WTC11 (cell line): ENCODE data around the gene SMARCE1. TPM values are rescaled to one million over a fixed set of nuclear protein-coding genes. Genes with fewer than 3 reads are reported as not detected.

Experiments
- ATAC-seq: fragments of 200-7000 bp; cut with Tn5 transposase; 2 replicates; pipeline ENCODE4 v1.10.0; 2021; ENCODE audit warnings: mild to moderate bottlenecking, moderate library complexity
- CTCF ChIA-PET: fragments of 300-600 bp; sonication (Branson Sonifier 250); formaldehyde crosslinking; loops from one replicate; lab custom pipeline; 2021; ENCODE audit warnings: antibody characterized with exemption; lab: Charles Lee
- POLR2A ChIA-PET: fragments of 350-600 bp; sonication (Branson Sonifier 250); formaldehyde crosslinking; loops from one replicate; lab custom pipeline; 2021; ENCODE audit warnings: antibody characterized with exemption; lab: Charles Lee
- DNase-seq: peaks from one replicate; pipeline ENCODE4 v3.0.0; 2021; ENCODE audit warnings: low spot score
- H3K27ac Mint-ChIP-seq: 2 replicates; pipeline ENCODE4 v1.8.0; 2021; ENCODE audit warnings: mixed read lengths
- H3K27me3 Mint-ChIP-seq: 2 replicates; pipeline ENCODE4 v1.8.0; 2021; ENCODE audit warnings: low read depth, mild to moderate bottlenecking, moderate library complexity, mixed read lengths
- H3K36me3 Mint-ChIP-seq: 2 replicates; pipeline ENCODE4 v1.8.0; 2021; ENCODE audit warnings: mixed read lengths
- H3K4me1 Mint-ChIP-seq: 2 replicates; pipeline ENCODE4 v1.8.0; 2022; ENCODE audit warnings: mixed read lengths
- H3K4me3 Mint-ChIP-seq: 2 replicates; pipeline ENCODE4 v1.8.0; 2021; ENCODE audit warnings: mild to moderate bottlenecking, moderate library complexity, mixed read lengths
- H3K9me3 Mint-ChIP-seq: 2 replicates; pipeline ENCODE4 v1.8.0; 2021; ENCODE audit warnings: mixed read lengths
- ESRRA ChIP-seq: sonication (generic); formaldehyde crosslinking; IDR thresholded peaks from 2 replicates; pipeline ENCODE4 v1.8.1; 2022; ENCODE audit warnings: mild to moderate bottlenecking, missing genetic modification reagents, borderline replicate concordance
- FOXJ3 ChIP-seq: sonication (generic); formaldehyde crosslinking; IDR thresholded peaks from 2 replicates; pipeline ENCODE4 v1.9.0; 2021; ENCODE audit warnings: missing genetic modification reagents, mild to moderate bottlenecking, borderline replicate concordance
- RELA ChIP-seq: sonication (generic); formaldehyde crosslinking; IDR thresholded peaks from 2 replicates; pipeline ENCODE4 v1.8.1; 2022; ENCODE audit warnings: missing genetic modification reagents, mild to moderate bottlenecking, borderline replicate concordance
- SOX15 ChIP-seq: fragments of 250-450 bp; sonication (Bioruptor Pico); IDR thresholded peaks from 2 replicates; pipeline ENCODE4 v1.9.0; 2021; ENCODE audit warnings: mild to moderate bottlenecking
- SP1 ChIP-seq: sonication (generic); formaldehyde crosslinking; conservative IDR thresholded peaks from 2 replicates; pipeline ENCODE4 v1.8.1; 2022; ENCODE audit warnings: missing genetic modification reagents
- ZNF396 ChIP-seq: fragments of 250-450 bp; sonication (Bioruptor Pico); IDR thresholded peaks from 2 replicates; pipeline ENCODE4 v1.8.0; 2021; ENCODE audit warnings: mild to moderate bottlenecking, moderate library complexity, borderline replicate concordance
- ZNF416 ChIP-seq: fragments of 250-450 bp; sonication (Bioruptor Pico); IDR thresholded peaks from 2 replicates; pipeline ENCODE4 v1.9.0; 2021; ENCODE audit warnings: mild to moderate bottlenecking, inconsistent platforms
- ZNF423 ChIP-seq: fragments of 250-450 bp; sonication (Bioruptor Pico); IDR thresholded peaks from 2 replicates; pipeline ENCODE4 v2.1.2; 2022; ENCODE audit warnings: mild to moderate bottlenecking, moderate library complexity
- ZNF671 ChIP-seq: fragments of 250-450 bp; sonication (Bioruptor Pico); IDR thresholded peaks from 2 replicates; pipeline ENCODE4 v1.8.0; 2021; ENCODE audit warnings: mild to moderate bottlenecking
- total RNA-seq: library from RNA; stranded (reverse); gene quantifications from 3 replicates; pipeline ENCODE4 v1.2.3, GENCODE V29; 2021
- TF ChIP-seq, protein P1 (sequence below): sonication (generic); formaldehyde crosslinking; IDR thresholded peaks from 2 replicates; pipeline ENCODE4 v1.8.1; 2022; ENCODE audit warnings: mild to moderate bottlenecking, missing genetic modification reagents, moderate library complexity, borderline replicate concordance
- TF ChIP-seq, protein P2 (sequence below): fragments of 250-450 bp; sonication (Bioruptor Pico); IDR thresholded peaks from 2 replicates; pipeline ENCODE4 v1.9.0; 2021; ENCODE audit warnings: mild to moderate bottlenecking
- TF ChIP-seq, protein P3 (sequence below): sonication (generic); formaldehyde crosslinking; IDR thresholded peaks from 2 replicates; pipeline ENCODE4 v1.8.0; 2023; ENCODE audit warnings: missing genetic modification reagents
- TF ChIP-seq, protein P4 (sequence below): sonication (generic); formaldehyde crosslinking; conservative IDR thresholded peaks from 2 replicates; pipeline ENCODE4 v1.8.1; 2022; ENCODE audit warnings: mild to moderate bottlenecking, missing genetic modification reagents
- TF ChIP-seq, protein P5 (sequence below): sonication (generic); formaldehyde crosslinking; IDR thresholded peaks from 2 replicates; pipeline ENCODE4 v1.8.0; 2022; ENCODE audit warnings: mild to moderate bottlenecking, missing genetic modification reagents
- TF ChIP-seq, protein P6 (sequence below): sonication (generic); formaldehyde crosslinking; IDR thresholded peaks from 2 replicates; pipeline ENCODE4 v1.8.1; 2023; ENCODE audit warnings: mild to moderate bottlenecking, missing genetic modification reagents, moderate library complexity

The SMARCE1 gene
- total RNA-seq, 1 experiment from 2014 or later, result 109 TPM

DNA sequence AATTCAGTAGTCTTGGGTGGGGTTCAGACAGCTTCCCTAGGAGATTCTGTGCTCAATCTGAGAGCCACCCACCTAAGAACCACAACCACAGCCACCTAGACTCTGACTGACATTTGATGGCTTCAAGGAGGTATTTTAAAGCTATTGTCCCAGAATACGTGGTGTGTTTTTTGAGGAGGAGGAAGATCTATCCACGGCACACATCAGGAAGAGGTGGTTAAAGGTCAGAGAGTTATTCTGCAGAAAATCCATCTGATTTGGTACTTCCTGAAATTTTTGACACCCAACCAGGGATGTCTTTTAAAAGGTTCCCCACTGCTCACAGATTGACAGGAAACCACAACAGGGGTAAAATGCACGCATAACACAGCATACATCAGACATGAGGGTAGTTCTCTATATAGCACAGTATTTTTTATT, 25.1 kb downstream of the SMARCE1 start:
- ChIA-PET POLR2A (no interaction called here), CTCF (no interaction called here)
- peaks cover 15% of the 10 kb centered on the region for H3K4me1 Mint-ChIP-seq
- H3K4me3 Mint-ChIP-seq, result no peak overlapping the region
- no peaks in the 10 kb centered on the region for H3K9me3 Mint-ChIP-seq
- TF ChIP-seq SOX15 (CRISPR knock-in tag), result no peak
- TF ChIP-seq, protein P1, sequence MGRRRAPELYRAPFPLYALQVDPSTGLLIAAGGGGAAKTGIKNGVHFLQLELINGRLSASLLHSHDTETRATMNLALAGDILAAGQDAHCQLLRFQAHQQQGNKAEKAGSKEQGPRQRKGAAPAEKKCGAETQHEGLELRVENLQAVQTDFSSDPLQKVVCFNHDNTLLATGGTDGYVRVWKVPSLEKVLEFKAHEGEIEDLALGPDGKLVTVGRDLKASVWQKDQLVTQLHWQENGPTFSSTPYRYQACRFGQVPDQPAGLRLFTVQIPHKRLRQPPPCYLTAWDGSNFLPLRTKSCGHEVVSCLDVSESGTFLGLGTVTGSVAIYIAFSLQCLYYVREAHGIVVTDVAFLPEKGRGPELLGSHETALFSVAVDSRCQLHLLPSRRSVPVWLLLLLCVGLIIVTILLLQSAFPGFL (CRISPR knock-in tag), result no peak
- TF ChIP-seq, all 79 proteins: peak for 0
- no peaks in the 10 kb centered on the region for H3K36me3 Mint-ChIP-seq
- ATAC-seq, result no peak
- H3K27me3 Mint-ChIP-seq, result peaks cover 2% of the 10 kb centered on the region; the same call in 1 of the 2 replicates
- H3K27ac Mint-ChIP-seq, result no peak overlapping the region
- no peak for DNase-seq

DNA sequence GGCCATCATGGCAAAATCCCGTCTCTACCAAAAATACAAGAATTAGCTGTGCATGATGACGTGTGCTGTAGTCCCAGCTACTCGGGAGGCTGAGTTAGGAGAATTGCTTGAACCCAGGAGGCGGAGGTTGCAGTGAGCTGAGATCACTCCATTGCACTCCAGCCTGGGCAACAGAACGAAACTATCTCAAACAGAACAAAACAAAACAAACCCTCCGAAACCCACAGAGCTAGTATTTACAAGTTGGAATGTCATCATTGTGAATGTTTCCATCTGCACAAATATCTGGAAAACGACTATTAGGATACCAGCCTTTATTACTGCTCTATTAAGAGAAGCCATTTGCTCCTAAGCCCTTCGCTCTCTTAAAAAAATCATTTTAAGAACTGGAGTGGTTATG, 26.0 kb downstream of the SMARCE1 start:
- Mint-ChIP-seq H3K36me3 (no peaks in the 10 kb centered on the region), H3K9me3 (no peaks in the 10 kb centered on the region), H3K27me3 (peaks cover 2% of the 10 kb centered on the region; the same call in 1 of the 2 replicates), H3K4me3 (no peak overlapping the region), H3K27ac (no peak overlapping the region), H3K4me1 (peaks cover 15% of the 10 kb centered on the region)
- CTCF ChIA-PET, result interaction anchor here (0.8 kb wide), 1 partner anchor 106 kb away, joined by 3 read pairs; no protein-coding TSS in a partner anchor
- TF ChIP-seq, protein P2, sequence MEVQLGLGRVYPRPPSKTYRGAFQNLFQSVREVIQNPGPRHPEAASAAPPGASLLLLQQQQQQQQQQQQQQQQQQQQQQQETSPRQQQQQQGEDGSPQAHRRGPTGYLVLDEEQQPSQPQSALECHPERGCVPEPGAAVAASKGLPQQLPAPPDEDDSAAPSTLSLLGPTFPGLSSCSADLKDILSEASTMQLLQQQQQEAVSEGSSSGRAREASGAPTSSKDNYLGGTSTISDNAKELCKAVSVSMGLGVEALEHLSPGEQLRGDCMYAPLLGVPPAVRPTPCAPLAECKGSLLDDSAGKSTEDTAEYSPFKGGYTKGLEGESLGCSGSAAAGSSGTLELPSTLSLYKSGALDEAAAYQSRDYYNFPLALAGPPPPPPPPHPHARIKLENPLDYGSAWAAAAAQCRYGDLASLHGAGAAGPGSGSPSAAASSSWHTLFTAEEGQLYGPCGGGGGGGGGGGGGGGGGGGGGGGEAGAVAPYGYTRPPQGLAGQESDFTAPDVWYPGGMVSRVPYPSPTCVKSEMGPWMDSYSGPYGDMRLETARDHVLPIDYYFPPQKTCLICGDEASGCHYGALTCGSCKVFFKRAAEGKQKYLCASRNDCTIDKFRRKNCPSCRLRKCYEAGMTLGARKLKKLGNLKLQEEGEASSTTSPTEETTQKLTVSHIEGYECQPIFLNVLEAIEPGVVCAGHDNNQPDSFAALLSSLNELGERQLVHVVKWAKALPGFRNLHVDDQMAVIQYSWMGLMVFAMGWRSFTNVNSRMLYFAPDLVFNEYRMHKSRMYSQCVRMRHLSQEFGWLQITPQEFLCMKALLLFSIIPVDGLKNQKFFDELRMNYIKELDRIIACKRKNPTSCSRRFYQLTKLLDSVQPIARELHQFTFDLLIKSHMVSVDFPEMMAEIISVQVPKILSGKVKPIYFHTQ (CRISPR knock-in tag), result no peak
- TF ChIP-seq, protein P3, sequence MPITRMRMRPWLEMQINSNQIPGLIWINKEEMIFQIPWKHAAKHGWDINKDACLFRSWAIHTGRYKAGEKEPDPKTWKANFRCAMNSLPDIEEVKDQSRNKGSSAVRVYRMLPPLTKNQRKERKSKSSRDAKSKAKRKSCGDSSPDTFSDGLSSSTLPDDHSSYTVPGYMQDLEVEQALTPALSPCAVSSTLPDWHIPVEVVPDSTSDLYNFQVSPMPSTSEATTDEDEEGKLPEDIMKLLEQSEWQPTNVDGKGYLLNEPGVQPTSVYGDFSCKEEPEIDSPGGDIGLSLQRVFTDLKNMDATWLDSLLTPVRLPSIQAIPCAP (CRISPR knock-in tag), result no peak
- TF ChIP-seq ZNF423 (no peak), ZNF671 (CRISPR knock-in tag) (no peak), SP1 (CRISPR knock-in tag) (no peak), ZNF396 (CRISPR knock-in tag) (no peak), FOXJ3 (CRISPR knock-in tag) (no peak), ESRRA (CRISPR knock-in tag) (no peak), ZNF416 (no peak)
- TF ChIP-seq, protein P4, sequence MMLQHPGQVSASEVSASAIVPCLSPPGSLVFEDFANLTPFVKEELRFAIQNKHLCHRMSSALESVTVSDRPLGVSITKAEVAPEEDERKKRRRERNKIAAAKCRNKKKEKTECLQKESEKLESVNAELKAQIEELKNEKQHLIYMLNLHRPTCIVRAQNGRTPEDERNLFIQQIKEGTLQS (CRISPR knock-in tag), result no peak
- TF ChIP-seq, protein P5, sequence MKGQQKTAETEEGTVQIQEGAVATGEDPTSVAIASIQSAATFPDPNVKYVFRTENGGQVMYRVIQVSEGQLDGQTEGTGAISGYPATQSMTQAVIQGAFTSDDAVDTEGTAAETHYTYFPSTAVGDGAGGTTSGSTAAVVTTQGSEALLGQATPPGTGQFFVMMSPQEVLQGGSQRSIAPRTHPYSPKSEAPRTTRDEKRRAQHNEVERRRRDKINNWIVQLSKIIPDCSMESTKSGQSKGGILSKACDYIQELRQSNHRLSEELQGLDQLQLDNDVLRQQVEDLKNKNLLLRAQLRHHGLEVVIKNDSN (CRISPR knock-in tag), result no peak
- TF ChIP-seq, protein P6, sequence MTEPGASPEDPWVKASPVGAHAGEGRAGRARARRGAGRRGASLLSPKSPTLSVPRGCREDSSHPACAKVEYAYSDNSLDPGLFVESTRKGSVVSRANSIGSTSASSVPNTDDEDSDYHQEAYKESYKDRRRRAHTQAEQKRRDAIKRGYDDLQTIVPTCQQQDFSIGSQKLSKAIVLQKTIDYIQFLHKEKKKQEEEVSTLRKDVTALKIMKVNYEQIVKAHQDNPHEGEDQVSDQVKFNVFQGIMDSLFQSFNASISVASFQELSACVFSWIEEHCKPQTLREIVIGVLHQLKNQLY (CRISPR knock-in tag), result no peak
- POLR2A ChIA-PET, result no interaction called here
- DNase-seq (no peak), ATAC-seq (no peak)

DNA sequence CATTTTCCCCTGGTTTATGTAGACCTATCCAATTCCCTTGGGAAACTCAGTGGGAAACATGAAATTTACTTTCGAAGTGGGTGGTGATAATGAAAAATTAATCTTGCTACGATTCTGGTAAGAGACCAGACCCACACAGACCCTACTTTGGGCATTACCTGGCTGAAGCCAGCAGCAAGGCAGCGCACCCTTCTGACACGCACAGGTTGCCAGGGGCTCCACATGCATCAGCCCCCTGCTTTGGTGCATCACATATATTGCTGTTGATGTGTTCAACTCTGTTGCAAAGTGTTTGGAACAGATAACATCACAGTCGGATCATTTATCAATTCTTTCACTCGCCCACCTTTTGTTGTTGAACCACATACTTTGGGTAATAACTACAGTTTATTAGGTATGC, 26.6 kb downstream of the SMARCE1 start:
- Mint-ChIP-seq H3K36me3 (no peaks in the 10 kb centered on the region), H3K27ac (no peak overlapping the region), H3K4me3 (no peak overlapping the region), H3K4me1 (peaks cover 15% of the 10 kb centered on the region), H3K9me3 (no peaks in the 10 kb centered on the region), H3K27me3 (peaks cover 2% of the 10 kb centered on the region; the same call in 1 of the 2 replicates)
- DNase-seq (no peak), ATAC-seq (no peak)
- ChIA-PET POLR2A (no interaction called here), CTCF (interaction anchor here (0.8 to 1.8 kb wide), 10 partner anchors 14 to 258 kb away, joined by 3 to 9 read pairs (median 5); partner anchors contain the start of gene KRT222)
- no peak for TF ChIP-seq RELA (CRISPR knock-in tag)
